IMR-90 (cell line): Measurements from ENCODE around the gene C1orf116. TPM values are rescaled to one million over a fixed set of nuclear protein-coding genes. Genes with fewer than 3 reads are reported as not detected.

ENCODE experiments used
- ATAC-seq: fragments of 200-7000 bp; cut with Tn5 transposase; 2 replicates; pipeline ENCODE4 v1.9.1; 2020; ENCODE audit warnings: low read depth, mild to moderate bottlenecking, moderate library complexity
- BruUV-seq: library from RNA; stranded (reverse); fragments of 400-500 nt; replicated peaks from 2 replicates; lab custom pipeline; 2021; lab: Mats Ljungman, UMichigan
- CTCF ChIA-PET: fragments of 300-600 bp; formaldehyde crosslinking; extraction: SDS; loops from one replicate; lab custom pipeline; 2021; ENCODE audit warnings: antibody characterized with exemption; lab: Yijun Ruan, JAX
- POLR2A ChIA-PET: fragments of 300-600 bp; sonication (Branson Sonifier 250); formaldehyde crosslinking; loops from one replicate; lab custom pipeline; 2022; ENCODE audit warnings: antibody characterized with exemption; ENCODE audit not compliant: unreplicated experiment; lab: Charles Lee
- DNase-seq: peaks from one replicate; pipeline ENCODE4 v3.0.0; 2013
- H2AFZ ChIP-seq: replicated peaks from 2 replicates; pipeline ENCODE3; 2013; ENCODE audit warnings: low read length, mild to moderate bottlenecking; ENCODE audit not compliant: poor library complexity
- H2AK5ac ChIP-seq: 2 replicates; pipeline ENCODE4 v1.6.1; 2013; ENCODE audit warnings: low read depth, low read length, inconsistent platforms
- H2AK9ac ChIP-seq: replicated peaks from 2 replicates; pipeline ENCODE3; 2013; ENCODE audit warnings: mild to moderate bottlenecking, low read depth, low read length, moderate library complexity; ENCODE audit not compliant: poor library complexity
- H2BK120ac ChIP-seq: 2 replicates; pipeline ENCODE4 v1.6.1; 2013; ENCODE audit warnings: low read depth, low read length, inconsistent platforms
- H2BK15ac ChIP-seq: 3 replicates; pipeline ENCODE4 v1.6.1; 2013; ENCODE audit warnings: low read depth, low read length, inconsistent platforms
- H2BK20ac ChIP-seq: 2 replicates; pipeline ENCODE4 v1.6.1; 2013; ENCODE audit warnings: low read depth, mild to moderate bottlenecking, inconsistent platforms, low read length, moderate library complexity
- H2BK5ac ChIP-seq: 2 replicates; pipeline ENCODE4 v1.6.1; 2013; ENCODE audit warnings: mild to moderate bottlenecking, low read depth, low read length, inconsistent platforms; ENCODE audit not compliant: poor library complexity, severe bottlenecking
- H3K14ac ChIP-seq: replicated peaks from 2 replicates; pipeline ENCODE4 v1.6.1; 2013; ENCODE audit warnings: low read depth, low read length, inconsistent platforms
- H3K18ac ChIP-seq: 2 replicates; pipeline ENCODE4 v1.6.1; 2013; ENCODE audit warnings: low read depth, low read length, control low read depth
- H3K23ac ChIP-seq: 2 replicates; pipeline ENCODE4 v1.6.1; 2013; ENCODE audit warnings: low read depth, low read length, inconsistent platforms
- H3K27ac ChIP-seq: 2 replicates; pipeline ENCODE4 v1.5.1; 2013; ENCODE audit warnings: mild to moderate bottlenecking, control low read depth, low read length; ENCODE audit not compliant: insufficient read depth
- H3K27me3 ChIP-seq: 2 replicates; pipeline ENCODE4 v1.6.1; 2013; ENCODE audit warnings: low read length; ENCODE audit not compliant: control insufficient read depth, insufficient read depth
- H3K36me3 ChIP-seq: 2 replicates; pipeline ENCODE4 v1.6.1; 2013; ENCODE audit warnings: low read length, mixed read lengths; ENCODE audit not compliant: control insufficient read depth, insufficient read depth
- H3K4ac ChIP-seq: 2 replicates; pipeline ENCODE4 v1.6.1; 2013; ENCODE audit warnings: low read depth, low read length, inconsistent platforms
- H3K4me1 ChIP-seq: 2 replicates; pipeline ENCODE4 v1.6.1; 2013; ENCODE audit warnings: low read length, mixed read lengths; ENCODE audit not compliant: control insufficient read depth, insufficient read depth
- H3K4me2 ChIP-seq: 2 replicates; pipeline ENCODE4 v1.6.1; 2013; ENCODE audit warnings: low read depth, mild to moderate bottlenecking, control low read depth, low read length, moderate library complexity
- H3K4me3 ChIP-seq: 2 replicates; pipeline ENCODE4 v1.5.1; 2013; ENCODE audit warnings: low read depth, mild to moderate bottlenecking, control low read depth, low read length, moderate library complexity; ENCODE audit not compliant: insufficient read depth
- H3K56ac ChIP-seq: 2 replicates; pipeline ENCODE4 v1.6.1; 2013; ENCODE audit warnings: low read length, inconsistent platforms; ENCODE audit not compliant: insufficient read depth; ENCODE audit errors: extremely low read depth
- H3K79me1 ChIP-seq, 2 experiments: 2 replicates each; pipeline ENCODE4 v1.6.1; 2013; ENCODE audit warnings: low read length in 2 of 2, inconsistent platforms in 1 of 2, low read depth in 1 of 2
- H3K9ac ChIP-seq: 2 replicates; pipeline ENCODE4 v1.6.1; 2013; ENCODE audit warnings: low read depth, low read length, control low read depth
- H3K9me1 ChIP-seq: 2 replicates; pipeline ENCODE4 v1.6.1; 2013; ENCODE audit warnings: low read length, inconsistent platforms; ENCODE audit not compliant: insufficient read depth
- H3K9me3 ChIP-seq: 2 replicates; pipeline ENCODE4 v1.6.1; 2013; ENCODE audit warnings: low read length; ENCODE audit not compliant: control insufficient read depth, insufficient read depth
- H4K20me1 ChIP-seq: 2 replicates; pipeline ENCODE4 v1.6.1; 2013; ENCODE audit warnings: low read length, inconsistent platforms; ENCODE audit not compliant: insufficient read depth
- H4K5ac ChIP-seq: 2 replicates; pipeline ENCODE4 v1.6.1; 2013; ENCODE audit warnings: mild to moderate bottlenecking, low read depth, low read length, control low read depth
- H4K8ac ChIP-seq, 2 experiments: 2 replicates each; pipeline ENCODE4 v1.6.1; 2013; ENCODE audit warnings: low read depth in 2 of 2, low read length in 2 of 2, control low read depth in 1 of 2, inconsistent platforms in 1 of 2
- H4K91ac ChIP-seq: 2 replicates; pipeline ENCODE4 v1.6.1; 2013; ENCODE audit warnings: low read depth, low read length, inconsistent platforms; ENCODE audit not compliant: insufficient read depth
- BHLHE40 ChIP-seq: fragments of 150-350 bp; IDR thresholded peaks from 2 replicates; pipeline ENCODE4 v1.6.1; 2016; ENCODE audit warnings: mild to moderate bottlenecking, low read depth, low read length
- CEBPB ChIP-seq: IDR thresholded peaks from 2 replicates; pipeline ENCODE4 v1.6.1; 2012; ENCODE audit warnings: low read depth, low read length, improper control_type of control experiment
- CHD1 ChIP-seq: IDR thresholded peaks from 2 replicates; pipeline ENCODE4 v1.6.1; 2012; ENCODE audit warnings: low read depth, low read length, improper control_type of control experiment
- FOS ChIP-seq: fragments of 150-350 bp; IDR thresholded peaks from 2 replicates; pipeline ENCODE4 v1.6.1; 2016; ENCODE audit warnings: low read depth, low read length
- MXI1 ChIP-seq: IDR thresholded peaks from 2 replicates; pipeline ENCODE4 v1.6.1; 2012; ENCODE audit warnings: low read depth, mild to moderate bottlenecking, low read length, moderate library complexity, borderline replicate concordance
- POLR2A ChIP-seq: IDR thresholded peaks from 2 replicates; pipeline ENCODE4 v1.6.1; 2012; ENCODE audit warnings: mild to moderate bottlenecking, low read depth, low read length
- RCOR1 ChIP-seq: IDR thresholded peaks from 2 replicates; pipeline ENCODE4 v1.6.1; 2012; ENCODE audit warnings: mild to moderate bottlenecking, low read length, improper control_type of control experiment; ENCODE audit not compliant: insufficient replicate concordance
- dilution Hi-C: fragments of 300-500 bp; cut with HindIII; formaldehyde crosslinking; loops from one replicate; pipeline ENCODE4 v1.14.3; 2018; ENCODE audit warnings: low sequenced_read_pairs; ENCODE audit not compliant: unreplicated experiment
- in situ Hi-C: fragments of 300-500 bp; cut with MboI; formaldehyde crosslinking; loops from 3 replicates; pipeline ENCODE4 v1.14.3; 2019; ENCODE audit warnings: low sequenced_read_pairs, inconsistent platforms, mixed read lengths
- intact Hi-C: fragments of 100-400 bp; cut with micrococcal nuclease; formaldehyde crosslinking; loops from 2 replicates; pipeline ENCODE4 v1.10.0; 2022
- polyA plus RNA-seq, 3 experiments: library from polyadenylated mRNA; depleted of rRNA; stranded (reverse); fragments of >200 nt; gene quantifications; 2 replicates each; pipeline ENCODE4 v1.2.3, GENCODE V29; 2012; ENCODE audit warnings: low replicate concordance in 1 of 3
- total RNA-seq: library from RNA; depleted of rRNA; stranded (reverse); fragments of >200 nt; gene quantifications from 2 replicates; pipeline ENCODE4 v1.2.3, GENCODE V29; 2012
- TF ChIP-seq, protein P1 (sequence below): fragments of 150-350 bp; IDR thresholded peaks from 2 replicates; pipeline ENCODE4 v1.6.1; 2017; ENCODE audit warnings: mild to moderate bottlenecking, antibody characterized with exemption, low read length, low read depth
- TF ChIP-seq, protein P2 (sequence below): conservative IDR thresholded peaks from 2 replicates; pipeline ENCODE4 v1.5.1; 2012; ENCODE audit warnings: mild to moderate bottlenecking, low read depth, low read length, improper control_type of control experiment
- TF ChIP-seq, protein P3 (sequence below): fragments of 150-350 bp; IDR thresholded peaks from 2 replicates; pipeline ENCODE4 v1.6.1; 2016; ENCODE audit warnings: low read depth, mild to moderate bottlenecking, low read length, moderate library complexity, borderline replicate concordance

Gene C1orf116
- total and polyA plus RNA-seq, 2 of the 4 experiments (the other 2 are of a cell fraction): under 0.01 to 0.03 TPM

DNA sequence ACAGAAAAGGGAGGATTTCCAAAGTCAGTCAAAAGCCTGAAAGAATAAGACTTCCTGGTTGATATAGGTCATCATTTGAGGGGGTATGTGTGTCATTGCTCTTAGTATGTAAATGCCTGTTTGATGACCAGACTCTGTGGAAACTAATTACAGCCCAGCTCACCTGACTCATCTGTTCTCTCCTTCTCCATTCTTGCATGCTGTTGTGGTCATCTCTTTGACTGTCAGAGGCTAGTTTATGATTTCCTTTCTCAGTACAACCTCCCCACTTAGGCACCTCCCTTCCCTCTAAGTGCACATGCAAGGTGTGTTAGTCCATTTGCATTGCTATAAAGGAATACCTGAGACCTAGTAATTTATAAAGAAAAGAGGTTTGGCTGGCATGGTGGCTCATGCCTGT lies 2.4 kb upstream of the C1orf116 start:
- H3K9me1 ChIP-seq: peaks cover 7% of the 10 kb centered on the region; the same call in 1 of the 2 replicates
- intact Hi-C loops: no loop called here
- no peaks in the 10 kb centered on the region for H3K79me1 ChIP-seq
- H3K4me3 ChIP-seq: no peak overlapping the region
- H3K27me3 ChIP-seq: peaks cover 8% of the 10 kb centered on the region
- H2AK5ac ChIP-seq: no peak overlapping the region
- no peak overlapping the region for H2AK9ac ChIP-seq
- no peak overlapping the region for H3K56ac ChIP-seq
- H3K23ac ChIP-seq: no peak overlapping the region
- H2BK120ac ChIP-seq: no peak overlapping the region
- dilution Hi-C loops: no loop called here
- TF ChIP-seq, protein P1, sequence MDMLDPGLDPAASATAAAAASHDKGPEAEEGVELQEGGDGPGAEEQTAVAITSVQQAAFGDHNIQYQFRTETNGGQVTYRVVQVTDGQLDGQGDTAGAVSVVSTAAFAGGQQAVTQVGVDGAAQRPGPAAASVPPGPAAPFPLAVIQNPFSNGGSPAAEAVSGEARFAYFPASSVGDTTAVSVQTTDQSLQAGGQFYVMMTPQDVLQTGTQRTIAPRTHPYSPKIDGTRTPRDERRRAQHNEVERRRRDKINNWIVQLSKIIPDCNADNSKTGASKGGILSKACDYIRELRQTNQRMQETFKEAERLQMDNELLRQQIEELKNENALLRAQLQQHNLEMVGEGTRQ: no peak
- TF ChIP-seq BHLHE40: peak; percentile 64
- TF ChIP-seq CHD1: no peak
- TF ChIP-seq, protein P2, sequence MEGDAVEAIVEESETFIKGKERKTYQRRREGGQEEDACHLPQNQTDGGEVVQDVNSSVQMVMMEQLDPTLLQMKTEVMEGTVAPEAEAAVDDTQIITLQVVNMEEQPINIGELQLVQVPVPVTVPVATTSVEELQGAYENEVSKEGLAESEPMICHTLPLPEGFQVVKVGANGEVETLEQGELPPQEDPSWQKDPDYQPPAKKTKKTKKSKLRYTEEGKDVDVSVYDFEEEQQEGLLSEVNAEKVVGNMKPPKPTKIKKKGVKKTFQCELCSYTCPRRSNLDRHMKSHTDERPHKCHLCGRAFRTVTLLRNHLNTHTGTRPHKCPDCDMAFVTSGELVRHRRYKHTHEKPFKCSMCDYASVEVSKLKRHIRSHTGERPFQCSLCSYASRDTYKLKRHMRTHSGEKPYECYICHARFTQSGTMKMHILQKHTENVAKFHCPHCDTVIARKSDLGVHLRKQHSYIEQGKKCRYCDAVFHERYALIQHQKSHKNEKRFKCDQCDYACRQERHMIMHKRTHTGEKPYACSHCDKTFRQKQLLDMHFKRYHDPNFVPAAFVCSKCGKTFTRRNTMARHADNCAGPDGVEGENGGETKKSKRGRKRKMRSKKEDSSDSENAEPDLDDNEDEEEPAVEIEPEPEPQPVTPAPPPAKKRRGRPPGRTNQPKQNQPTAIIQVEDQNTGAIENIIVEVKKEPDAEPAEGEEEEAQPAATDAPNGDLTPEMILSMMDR: no peak
- no peak for TF ChIP-seq MXI1
- no peak for TF ChIP-seq RCOR1
- TF ChIP-seq, protein P3, sequence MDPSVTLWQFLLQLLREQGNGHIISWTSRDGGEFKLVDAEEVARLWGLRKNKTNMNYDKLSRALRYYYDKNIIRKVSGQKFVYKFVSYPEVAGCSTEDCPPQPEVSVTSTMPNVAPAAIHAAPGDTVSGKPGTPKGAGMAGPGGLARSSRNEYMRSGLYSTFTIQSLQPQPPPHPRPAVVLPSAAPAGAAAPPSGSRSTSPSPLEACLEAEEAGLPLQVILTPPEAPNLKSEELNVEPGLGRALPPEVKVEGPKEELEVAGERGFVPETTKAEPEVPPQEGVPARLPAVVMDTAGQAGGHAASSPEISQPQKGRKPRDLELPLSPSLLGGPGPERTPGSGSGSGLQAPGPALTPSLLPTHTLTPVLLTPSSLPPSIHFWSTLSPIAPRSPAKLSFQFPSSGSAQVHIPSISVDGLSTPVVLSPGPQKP: no peak
- peak; percentile 67; the same call in 1 of the 2 replicates for TF ChIP-seq CEBPB
- no peak for TF ChIP-seq POLR2A
- TF ChIP-seq FOS: no peak
- ChIA-PET POLR2A (no interaction called here), CTCF (no interaction called here)
- H3K4me2 ChIP-seq: no peak overlapping the region
- H2BK15ac ChIP-seq: no peak overlapping the region
- no peak overlapping the region for H2AFZ ChIP-seq
- H4K8ac ChIP-seq: no peak overlapping the region
- no peak overlapping the region for H2BK20ac ChIP-seq
- no TSS peak for BruUV-seq
- no peak overlapping the region for H3K9ac ChIP-seq
- no peak overlapping the region for H4K5ac ChIP-seq
- H3K4me1 ChIP-seq: peaks cover 2% of the 10 kb centered on the region
- no peaks in the 10 kb centered on the region for H3K36me3 ChIP-seq
- no peak overlapping the region for H4K91ac ChIP-seq
- H4K20me1 ChIP-seq: no peaks in the 10 kb centered on the region
- H3K27ac ChIP-seq: no peak overlapping the region
- DNase-seq (peak; percentile 84), ATAC-seq (peak; percentile 32)
- no peaks in the 10 kb centered on the region for H3K9me3 ChIP-seq
- H2BK5ac ChIP-seq: no peak overlapping the region
- no peak overlapping the region for H3K4ac ChIP-seq
- no peak overlapping the region for H3K18ac ChIP-seq
- in situ Hi-C loops: no loop called here
- H3K14ac ChIP-seq: no peak overlapping the region
